ENCODE data around the gene NDUFV3. TPM values are rescaled to one million over a fixed set of nuclear protein-coding genes. Genes with fewer than 3 reads are reported as not detected.
"Not testable (repeated sequence)": the region's sequence is repeated elsewhere in the genome, so short reads cannot be mapped to it uniquely, and the experiment has no call there.

The NDUFV3 gene
- polyA plus RNA-seq, 1 donor (not counting 4 experiments of a cell fraction or from before 2014, with no cell fraction given), result 28.9 TPM

DNA sequence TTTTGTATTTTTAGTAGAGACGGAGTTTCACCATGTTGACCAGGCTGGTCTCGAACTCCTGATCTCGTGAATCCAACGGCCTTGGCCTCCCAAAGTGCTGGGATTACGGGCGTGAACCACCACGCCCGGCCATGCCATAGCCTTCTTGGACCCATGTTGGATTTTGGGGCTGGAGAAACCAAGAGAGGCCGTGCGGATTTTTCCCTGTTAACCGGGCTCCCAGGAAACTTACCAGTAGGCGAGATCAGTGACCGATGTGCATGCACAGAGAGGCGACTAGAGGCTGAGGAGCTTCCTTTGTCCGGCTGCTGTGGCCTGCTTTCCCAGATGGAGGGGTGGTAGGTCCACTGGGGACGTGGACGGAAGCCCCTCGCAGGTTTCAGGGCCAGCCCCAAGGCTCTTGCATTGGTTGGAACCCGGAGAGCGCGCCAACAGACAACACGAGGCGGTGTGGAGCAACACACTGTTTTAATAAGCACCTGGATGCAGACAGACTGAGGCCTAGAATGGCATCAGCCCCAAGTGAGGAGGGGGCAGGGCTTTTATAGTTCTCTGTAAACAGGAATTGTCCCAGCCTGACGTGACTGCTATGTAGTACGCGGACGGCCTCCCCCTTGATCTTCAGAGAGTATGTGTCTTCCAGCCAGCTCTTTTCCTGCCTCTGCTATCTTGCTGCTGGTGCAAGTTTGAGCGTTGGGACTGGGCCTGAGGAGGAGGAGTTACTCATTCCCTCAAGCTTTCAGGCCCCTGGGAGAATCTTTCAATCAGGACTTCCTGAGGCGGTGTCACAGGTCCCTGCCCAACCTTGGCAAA is 32.2 kb downstream of the NDUFV3 start, which contains the start of gene ERVH48-1:
Gene ERVH48-1 (minus strand): TSS at position 517 of the 813 bp plus-strand sequence. CDS start 6,624 bp downstream, outside the sequence.
- FAIRE-seq (no peak), DNase-seq (ENCODE audit: low read depth, low spot score) (no peak)
- dilution Hi-C loops (cut with MboI; ENCODE audit: extremely low pct_ligation_motif_present, low sequenced_read_pairs), result no loop called here
- H3K27ac ChIP-seq (ENCODE audit: control insufficient read depth, insufficient read depth, low read length), result no peak within 1 kb of the TSS
- no peaks in the 10 kb centered on the region for H3K36me3 ChIP-seq (ENCODE audit: control insufficient read depth in 2 of 2, extremely low read depth in 1 of 2, insufficient read depth in 2 of 2, low read length in 2 of 2)
- no peak for TF ChIP-seq EZH2 (IDR thresholded peaks at IDR 0.05; ENCODE audit: low read length)
- TF ChIP-seq, protein P1, sequence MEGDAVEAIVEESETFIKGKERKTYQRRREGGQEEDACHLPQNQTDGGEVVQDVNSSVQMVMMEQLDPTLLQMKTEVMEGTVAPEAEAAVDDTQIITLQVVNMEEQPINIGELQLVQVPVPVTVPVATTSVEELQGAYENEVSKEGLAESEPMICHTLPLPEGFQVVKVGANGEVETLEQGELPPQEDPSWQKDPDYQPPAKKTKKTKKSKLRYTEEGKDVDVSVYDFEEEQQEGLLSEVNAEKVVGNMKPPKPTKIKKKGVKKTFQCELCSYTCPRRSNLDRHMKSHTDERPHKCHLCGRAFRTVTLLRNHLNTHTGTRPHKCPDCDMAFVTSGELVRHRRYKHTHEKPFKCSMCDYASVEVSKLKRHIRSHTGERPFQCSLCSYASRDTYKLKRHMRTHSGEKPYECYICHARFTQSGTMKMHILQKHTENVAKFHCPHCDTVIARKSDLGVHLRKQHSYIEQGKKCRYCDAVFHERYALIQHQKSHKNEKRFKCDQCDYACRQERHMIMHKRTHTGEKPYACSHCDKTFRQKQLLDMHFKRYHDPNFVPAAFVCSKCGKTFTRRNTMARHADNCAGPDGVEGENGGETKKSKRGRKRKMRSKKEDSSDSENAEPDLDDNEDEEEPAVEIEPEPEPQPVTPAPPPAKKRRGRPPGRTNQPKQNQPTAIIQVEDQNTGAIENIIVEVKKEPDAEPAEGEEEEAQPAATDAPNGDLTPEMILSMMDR (optimal IDR thresholded peaks at IDR 0.05 in 1 of 3, IDR thresholded peaks at IDR 0.05 in 1 of 3, conservative IDR thresholded peaks at IDR 0.05 in 1 of 3; ENCODE audit: extremely low read depth in 1 of 3, insufficient read depth in 2 of 3, low read length in 3 of 3), result no peak
- no peaks in the 10 kb centered on the region for H3K27me3 ChIP-seq (ENCODE audit: control insufficient read depth, extremely low read depth, insufficient read depth, low read length)
- H4K20me1 ChIP-seq (ENCODE audit: control insufficient read depth, extremely low read depth, insufficient read depth, low read length), result no peaks in the 10 kb centered on the region
- no peaks in the 10 kb centered on the region for H3K79me2 ChIP-seq (ENCODE audit: control insufficient read depth, insufficient read depth, low read length)
- H3K9me3 ChIP-seq (ENCODE audit: control insufficient read depth, low read depth, low read length), result no peaks in the 10 kb centered on the region
- no peaks in the 10 kb centered on the region for H3K9me1 ChIP-seq (ENCODE audit: control insufficient read depth, extremely low read depth, insufficient read depth, low read length)
- H3K4me3 ChIP-seq (ENCODE audit: control insufficient read depth in 2 of 3, extremely low read depth in 1 of 3, insufficient read depth in 2 of 3, low read depth in 1 of 3, low read length in 3 of 3), result no peak within 1 kb of the TSS
- H3K4me2 ChIP-seq (ENCODE audit: control insufficient read depth, extremely low read depth, insufficient read depth, low read depth, low read length), result no peak within 1 kb of the TSS
- H3K4me1 ChIP-seq (ENCODE audit: control insufficient read depth, extremely low read depth, insufficient read depth, low read length), result peaks cover 4% of the 10 kb centered on the region
- no peak within 1 kb of the TSS for H3K9ac ChIP-seq (ENCODE audit: control insufficient read depth, extremely low read depth, insufficient read depth, low read length)
- H2AFZ ChIP-seq (ENCODE audit: control insufficient read depth, low read length), result no peak within 1 kb of the TSS

DNA sequence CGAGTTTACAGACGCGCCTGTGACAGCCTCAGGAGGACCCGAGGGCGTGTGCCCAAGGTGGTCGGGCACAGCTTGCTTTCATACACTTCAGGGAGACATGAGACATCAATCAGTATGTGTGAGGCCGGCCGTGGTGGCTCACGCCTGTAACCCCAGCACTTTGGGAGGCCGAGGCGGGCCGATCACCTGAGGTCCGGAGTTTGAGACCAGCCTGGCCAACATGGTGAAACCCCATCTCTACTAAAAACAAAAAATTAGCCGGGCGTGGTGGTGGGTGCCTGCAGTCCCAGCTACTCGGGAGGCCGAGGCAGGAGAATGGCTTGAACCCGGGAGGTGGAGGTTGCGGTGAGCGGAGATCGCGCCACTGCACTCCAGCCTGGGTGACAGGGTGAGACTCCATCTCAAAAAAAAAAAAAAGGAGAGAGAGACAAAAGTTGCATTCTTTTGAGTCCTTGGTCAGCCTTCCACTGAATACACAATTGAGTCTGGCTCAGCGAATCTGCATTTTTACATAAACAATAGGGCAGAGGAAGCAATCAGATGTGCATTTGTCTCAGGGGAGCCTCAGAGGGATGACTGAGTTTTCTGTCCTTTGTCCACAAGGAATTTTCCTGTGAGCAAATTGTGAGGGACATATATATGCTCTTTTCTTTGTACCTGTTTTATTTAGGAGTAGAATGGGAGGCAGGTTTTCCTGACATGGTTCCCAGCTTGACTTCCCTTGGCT is 34.5 kb downstream of the NDUFV3 start:
- H3K27ac ChIP-seq (ENCODE audit: control insufficient read depth, insufficient read depth, low read length); H3K9me3 ChIP-seq (ENCODE audit: control insufficient read depth, low read depth, low read length); H4K20me1 ChIP-seq (ENCODE audit: control insufficient read depth, extremely low read depth, insufficient read depth, low read length); H2AFZ ChIP-seq (ENCODE audit: control insufficient read depth, low read length); H3K79me2 ChIP-seq (ENCODE audit: control insufficient read depth, insufficient read depth, low read length); H3K27me3 ChIP-seq (ENCODE audit: control insufficient read depth, extremely low read depth, insufficient read depth, low read length); H3K9ac ChIP-seq (ENCODE audit: control insufficient read depth, extremely low read depth, insufficient read depth, low read length); H3K4me3 ChIP-seq (ENCODE audit: control insufficient read depth in 2 of 3, extremely low read depth in 1 of 3, insufficient read depth in 2 of 3, low read depth in 1 of 3, low read length in 3 of 3); FAIRE-seq; H3K4me2 ChIP-seq (ENCODE audit: control insufficient read depth, extremely low read depth, insufficient read depth, low read depth, low read length); H3K9me1 ChIP-seq (ENCODE audit: control insufficient read depth, extremely low read depth, insufficient read depth, low read length); H3K4me1 ChIP-seq (ENCODE audit: control insufficient read depth, extremely low read depth, insufficient read depth, low read length); dilution Hi-C loops (cut with MboI; ENCODE audit: extremely low pct_ligation_motif_present, low sequenced_read_pairs); DNase-seq (ENCODE audit: low read depth, low spot score); H3K36me3 ChIP-seq (ENCODE audit: control insufficient read depth in 2 of 2, extremely low read depth in 1 of 2, insufficient read depth in 2 of 2, low read length in 2 of 2): not testable (repeated sequence)
